HEK293T (cell line): ENCODE measurements around the gene URGCP.

Source experiments
- BHLHE40 ChIP-seq: fragments of 450-650 bp; IDR thresholded peaks from 2 replicates; pipeline ENCODE4 v1.6.1; 2016; ENCODE audit warnings: mild to moderate bottlenecking, moderate library complexity, borderline replicate concordance
- CTBP1 ChIP-seq: fragments of 450-650 bp; IDR thresholded peaks from 2 replicates; pipeline ENCODE4 v1.6.1; 2016; ENCODE audit warnings: borderline replicate concordance
- FOXK2 ChIP-seq: fragments of 450-650 bp; IDR thresholded peaks from 2 replicates; pipeline ENCODE4 v1.6.1; 2016; ENCODE audit warnings: mild to moderate bottlenecking
- FOXM1 ChIP-seq: fragments of 450-650 bp; IDR thresholded peaks from 2 replicates; pipeline ENCODE4 v1.6.1; 2017; ENCODE audit warnings: mild to moderate bottlenecking, borderline replicate concordance
- NFRKB ChIP-seq: fragments of 450-650 bp; IDR thresholded peaks from 2 replicates; pipeline ENCODE4 v1.6.1; 2016; ENCODE audit warnings: mild to moderate bottlenecking, moderate library complexity
- PKNOX1 ChIP-seq: fragments of 450-650 bp; IDR thresholded peaks from 2 replicates; pipeline ENCODE4 v1.6.1; 2016
- SP1 ChIP-seq: fragments of 450-650 bp; IDR thresholded peaks from 2 replicates; pipeline ENCODE4 v1.6.1; 2017
- SUZ12 ChIP-seq: fragments of 450-650 bp; IDR thresholded peaks from 2 replicates; pipeline ENCODE4 v1.6.1; 2016; ENCODE audit warnings: mild to moderate bottlenecking
- TARDBP ChIP-seq: fragments of 450-650 bp; IDR thresholded peaks from 2 replicates; pipeline ENCODE4 v1.6.1; 2016
- ZNF384 ChIP-seq: fragments of 450-650 bp; IDR thresholded peaks from 2 replicates; pipeline ENCODE4 v1.6.1; 2016

GRCh38 chr7:43929529-43930457 lies 23.4 kb upstream of the URGCP start:
- TF ChIP-seq FOXM1 (no peak), SUZ12 (no peak), ZNF384 (no peak), TARDBP (no peak), BHLHE40 (no peak), NFRKB (no peak), FOXK2 (no peak), PKNOX1 (no peak), CTBP1 (no peak), SP1 (no peak)
